ENCODE results near the gene INPP5A. TPM values are rescaled to one million over a fixed set of nuclear protein-coding genes. Genes with fewer than 3 reads are reported as not detected.

Gene INPP5A
- total and polyA plus RNA-seq, 10 donors, result 11.1 to 41.3 (median 30.8) TPM

GRCh38 chr10:132574783-132575319 lies 37.3 kb downstream of the INPP5A start:
- H3K27ac ChIP-seq, result peak overlapping the region in 5 of 8 donors; percentile 6 to 66 (median 32)
- no peaks in the 10 kb centered on the region for H3K27me3 ChIP-seq (replicated peaks in 1 of 7)
- no peaks in the 10 kb centered on the region for H3K9me3 ChIP-seq
- peaks cover 43 to 90% (median 77%) of the 10 kb centered on the region in 6 donors for H3K4me1 ChIP-seq
- intact Hi-C loops (cut with DNase I; ENCODE audit: low total_unique reads), result no loop called here
- H3K4me3 ChIP-seq, result peak overlapping the region in 1 of 8 donors; percentile 31
- H3K36me3 ChIP-seq, result peaks cover 0 to 5% (median 0%) of the 10 kb centered on the region in 6 donors
- DNase-seq, result no peak
- no peak for TF ChIP-seq POLR2AphosphoS5 (IDR thresholded peaks at IDR 0.05)
- TF ChIP-seq, protein P1, sequence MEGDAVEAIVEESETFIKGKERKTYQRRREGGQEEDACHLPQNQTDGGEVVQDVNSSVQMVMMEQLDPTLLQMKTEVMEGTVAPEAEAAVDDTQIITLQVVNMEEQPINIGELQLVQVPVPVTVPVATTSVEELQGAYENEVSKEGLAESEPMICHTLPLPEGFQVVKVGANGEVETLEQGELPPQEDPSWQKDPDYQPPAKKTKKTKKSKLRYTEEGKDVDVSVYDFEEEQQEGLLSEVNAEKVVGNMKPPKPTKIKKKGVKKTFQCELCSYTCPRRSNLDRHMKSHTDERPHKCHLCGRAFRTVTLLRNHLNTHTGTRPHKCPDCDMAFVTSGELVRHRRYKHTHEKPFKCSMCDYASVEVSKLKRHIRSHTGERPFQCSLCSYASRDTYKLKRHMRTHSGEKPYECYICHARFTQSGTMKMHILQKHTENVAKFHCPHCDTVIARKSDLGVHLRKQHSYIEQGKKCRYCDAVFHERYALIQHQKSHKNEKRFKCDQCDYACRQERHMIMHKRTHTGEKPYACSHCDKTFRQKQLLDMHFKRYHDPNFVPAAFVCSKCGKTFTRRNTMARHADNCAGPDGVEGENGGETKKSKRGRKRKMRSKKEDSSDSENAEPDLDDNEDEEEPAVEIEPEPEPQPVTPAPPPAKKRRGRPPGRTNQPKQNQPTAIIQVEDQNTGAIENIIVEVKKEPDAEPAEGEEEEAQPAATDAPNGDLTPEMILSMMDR (IDR thresholded peaks at IDR 0.05 in 8 of 11, conservative IDR thresholded peaks at IDR 0.05 in 3 of 11), result no peak
- TF ChIP-seq POLR2A (IDR thresholded peaks at IDR 0.05), result no peak
- 27 to 41% (median 33%) methylated on average over 19 of the region's 19 CpGs for WGBS, 5 donors

- TF ChIP-seq POLR2AphosphoS5 (IDR thresholded peaks at IDR 0.05) (peak in 2 of 3 donors; percentile 28 to 61), POLR2A (IDR thresholded peaks at IDR 0.05) (no peak)
- H3K27me3 ChIP-seq (replicated peaks in 1 of 7), result no peaks in the 10 kb centered on the region
- intact Hi-C loops (cut with DNase I; ENCODE audit: low total_unique reads), result no loop called here
- peaks cover 43 to 90% (median 77%) of the 10 kb centered on the region in 6 donors for H3K4me1 ChIP-seq
- H3K9me3 ChIP-seq, result no peaks in the 10 kb centered on the region
- no peak for DNase-seq
- 12 to 35% (median 30%) methylated on average over 18 to 21 of the region's 21 CpGs for WGBS, 5 donors
- peak overlapping the region in 1 of 8 donors; percentile 31 for H3K4me3 ChIP-seq
- H3K36me3 ChIP-seq, result peaks cover 0 to 5% (median 0%) of the 10 kb centered on the region in 6 donors
- peak overlapping the region in 5 of 8 donors; percentile 6 to 66 (median 32) for H3K27ac ChIP-seq
Observed at GRCh38 chr10:132575320-132576201, 38.0 kb downstream of the INPP5A start.

DNA sequence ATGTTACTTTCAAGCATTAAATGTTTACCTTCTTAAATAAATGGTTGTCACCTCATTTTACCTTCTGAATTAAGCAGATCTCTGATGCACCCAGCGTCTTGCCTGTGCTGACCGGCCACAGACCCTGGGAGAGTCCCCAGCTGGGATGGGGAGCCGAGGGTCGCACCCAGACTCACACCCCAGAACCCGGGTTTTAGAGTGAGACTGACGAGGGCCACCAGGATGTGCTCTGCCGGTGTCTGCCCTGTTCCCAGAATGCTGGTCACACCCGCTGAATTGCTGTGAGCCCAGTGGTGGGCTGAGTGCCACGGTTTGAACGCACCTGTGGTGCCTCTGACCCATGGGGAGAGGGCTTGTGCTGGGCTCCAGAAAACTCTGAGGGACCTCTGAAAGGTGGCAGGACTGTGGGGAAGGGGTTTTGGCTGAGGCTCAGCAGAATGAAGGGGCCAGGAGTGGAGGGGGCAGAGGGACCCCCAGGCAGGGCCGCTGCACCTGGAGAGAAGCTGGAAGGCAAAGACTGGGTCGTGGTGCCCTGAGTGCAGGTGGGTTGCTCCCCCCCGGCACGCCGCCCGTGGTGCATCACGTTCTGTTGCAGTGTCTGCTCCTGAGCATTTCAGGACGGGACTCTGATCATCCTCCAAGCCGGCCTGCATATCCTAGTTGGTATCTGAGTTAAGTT lies 39.2 kb downstream of the INPP5A start:
- no peak overlapping the region for H3K4me3 ChIP-seq
- H3K27me3 ChIP-seq (replicated peaks in 1 of 7), result no peaks in the 10 kb centered on the region
- DNase-seq, result no peak
- WGBS, 5 donors, result 83 to 87% (median 85%) methylated on average over 14 to 19 of the region's 19 CpGs
- H3K36me3 ChIP-seq, result peaks cover 0 to 5% (median 0%) of the 10 kb centered on the region in 6 donors
- TF ChIP-seq POLR2A (IDR thresholded peaks at IDR 0.05), result no peak
- TF ChIP-seq POLR2AphosphoS5 (IDR thresholded peaks at IDR 0.05), result no peak
- TF ChIP-seq, protein P1 (IDR thresholded peaks at IDR 0.05 in 8 of 11, conservative IDR thresholded peaks at IDR 0.05 in 3 of 11), result no peak
- intact Hi-C loops (cut with DNase I; ENCODE audit: low total_unique reads), result no loop called here
- no peak overlapping the region for H3K27ac ChIP-seq
- no peaks in the 10 kb centered on the region for H3K9me3 ChIP-seq
- peaks cover 31 to 86% (median 67%) of the 10 kb centered on the region in 6 donors for H3K4me1 ChIP-seq

DNA sequence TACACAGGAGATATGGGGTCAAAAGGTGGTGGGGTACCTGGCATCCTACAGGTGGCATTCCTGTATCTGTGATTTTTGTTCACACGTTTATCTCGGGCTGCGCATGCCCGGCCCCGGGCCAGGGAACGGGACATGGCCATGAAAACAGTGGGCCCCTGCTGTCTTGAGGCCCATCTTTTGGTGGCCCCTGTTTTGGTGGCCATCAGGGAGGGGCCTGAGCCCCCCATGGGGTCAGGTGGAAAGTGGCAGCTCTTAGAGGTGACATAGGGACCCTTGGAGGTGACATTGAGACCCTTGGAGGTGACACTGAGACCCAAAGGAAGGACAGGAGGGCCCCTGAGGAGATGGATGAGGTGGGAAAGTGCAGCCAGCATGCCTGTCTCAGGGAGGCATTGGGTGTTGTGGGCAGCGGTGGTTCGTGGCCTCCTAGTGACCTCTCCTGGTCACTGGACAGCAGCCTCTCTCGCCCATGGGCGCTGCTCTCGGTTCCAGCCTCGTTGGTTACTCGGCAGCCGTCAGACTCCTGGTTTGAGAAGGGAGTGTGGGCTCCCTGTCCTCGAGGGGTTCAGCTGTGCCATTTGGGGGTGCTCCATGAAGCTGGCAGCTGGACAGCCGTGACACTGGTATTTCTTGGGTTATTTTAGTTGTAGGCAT lies 39.9 kb downstream of the INPP5A start:
- TF ChIP-seq, protein P1 (IDR thresholded peaks at IDR 0.05 in 8 of 11, conservative IDR thresholded peaks at IDR 0.05 in 3 of 11), result peak in 3 of 11 experiments; percentile 13 to 24 (median 14)
- TF ChIP-seq POLR2AphosphoS5 (IDR thresholded peaks at IDR 0.05), result no peak
- WGBS, 5 donors, result 78 to 91% (median 81%) methylated on average over 14 to 16 of the region's 16 CpGs
- Histone ChIP-seq H3K27me3 (replicated peaks in 1 of 7) (no peaks in the 10 kb centered on the region), H3K36me3 (peaks cover 0 to 5% (median 0%) of the 10 kb centered on the region in 6 donors), H3K9me3 (no peaks in the 10 kb centered on the region), H3K4me1 (peaks cover 24 to 81% (median 60%) of the 10 kb centered on the region in 6 donors), H3K27ac (no peak overlapping the region), H3K4me3 (no peak overlapping the region)
- no peak for DNase-seq
- intact Hi-C loops (cut with DNase I; ENCODE audit: low total_unique reads), result no loop called here
